Fibroblast of lung (primary cell): Measurements from ENCODE around the gene RABIF. TPM values are rescaled to one million over a fixed set of nuclear protein-coding genes. Genes with fewer than 3 reads are reported as not detected.

Experiments
- DNase-seq, 2 donors: peaks; one replicate each; pipeline versions ENCODE4 v3.0.0 to v3.0.0-alpha.2; 2010; ENCODE audit warnings: low read depth in 2 of 2
- H2AFZ ChIP-seq: 2 replicates; pipeline ENCODE4 v1.5.1; 2012; ENCODE audit warnings: low read length, control low read depth, inconsistent platforms
- H3K27ac ChIP-seq: 2 replicates; pipeline ENCODE4 v1.5.1; 2011; ENCODE audit warnings: low read length, control low read depth; ENCODE audit not compliant: insufficient read depth
- H3K27me3 ChIP-seq: 2 replicates; pipeline ENCODE4 v1.5.1; 2011; ENCODE audit warnings: mild to moderate bottlenecking, low read length; ENCODE audit not compliant: control insufficient read depth, insufficient read depth
- H3K36me3 ChIP-seq: 2 replicates; pipeline ENCODE4 v1.5.1; 2011; ENCODE audit warnings: low read length; ENCODE audit not compliant: control insufficient read depth, insufficient read depth
- H3K4me1 ChIP-seq: 2 replicates; pipeline ENCODE4 v1.5.1; 2011; ENCODE audit warnings: low read length; ENCODE audit not compliant: control insufficient read depth, insufficient read depth; ENCODE audit errors: extremely low read depth
- H3K4me2 ChIP-seq: 2 replicates; pipeline ENCODE4 v1.5.1; 2011; ENCODE audit warnings: low read length, control low read depth; ENCODE audit not compliant: insufficient read depth; ENCODE audit errors: extremely low read depth
- H3K4me3 ChIP-seq, 4 experiments: fragments of 200-600 bp in 1 of 4; sonication (generic) in 1 of 4; replicated peaks in 1 of 4; 2 replicates each; pipeline ENCODE4 v1.5.1; 2011 to 2016; ENCODE audit warnings: low read length in 4 of 4, low read depth in 3 of 4, mild to moderate bottlenecking in 3 of 4, control low read depth in 2 of 4, inconsistent platforms in 1 of 4, mixed read lengths in 1 of 4; ENCODE audit not compliant: insufficient read depth in 1 of 4; ENCODE audit errors: control extremely low read depth in 1 of 4
- H3K79me2 ChIP-seq: 2 replicates; pipeline ENCODE4 v1.5.1; 2012; ENCODE audit warnings: mild to moderate bottlenecking, low read length, inconsistent platforms; ENCODE audit not compliant: control insufficient read depth, insufficient read depth
- H3K9ac ChIP-seq: 2 replicates; pipeline ENCODE4 v1.5.1; 2011; ENCODE audit warnings: mild to moderate bottlenecking, low read length, control low read depth; ENCODE audit not compliant: insufficient read depth
- H3K9me3 ChIP-seq: 2 replicates; pipeline ENCODE4 v1.5.1; 2012; ENCODE audit warnings: low read depth, low read length; ENCODE audit not compliant: control insufficient read depth, insufficient read depth
- H4K20me1 ChIP-seq: 2 replicates; pipeline ENCODE4 v1.5.1; 2011; ENCODE audit warnings: low read length; ENCODE audit not compliant: control insufficient read depth, insufficient read depth; ENCODE audit errors: extremely low read depth
- EZH2 ChIP-seq: IDR thresholded peaks from 2 replicates; pipeline ENCODE4 v1.5.1; 2012; ENCODE audit warnings: low read length, control low read depth, mild to moderate bottlenecking; ENCODE audit errors: missing control alignments
- polyA plus RNA-seq, 2 donors: library from polyadenylated mRNA; depleted of rRNA in 1 of 2; stranded (reverse) in 1 of 2; unstranded in 1 of 2; fragments of >200 nt; gene quantifications; 2 replicates each; pipeline ENCODE4 v1.2.1, GENCODE V29; 2011 to 2012; ENCODE audit warnings: missing spikeins in 1 of 2
- total RNA-seq: library from RNA; depleted of rRNA; stranded (reverse); fragments of >200 nt; gene quantifications from 2 replicates; pipeline ENCODE4 v1.2.1, GENCODE V29; 2014
- TF ChIP-seq, protein P1 (sequence below), 2 donors: IDR thresholded peaks in 1 of 2; conservative IDR thresholded peaks in 1 of 2; 1 replicate in 1 of 2; 2 replicates in 1 of 2; pipeline ENCODE4 v1.5.1; 2011 to 2012; ENCODE audit warnings: low read length in 2 of 2, control low read depth in 1 of 2, inconsistent platforms in 1 of 2, low read depth in 1 of 2, mild to moderate bottlenecking in 1 of 2

RABIF gene
- total and polyA plus RNA-seq, 2 donors (not counting 1 experiment from before 2014, with no cell fraction given): 5.9 to 14.6 TPM

DNA sequence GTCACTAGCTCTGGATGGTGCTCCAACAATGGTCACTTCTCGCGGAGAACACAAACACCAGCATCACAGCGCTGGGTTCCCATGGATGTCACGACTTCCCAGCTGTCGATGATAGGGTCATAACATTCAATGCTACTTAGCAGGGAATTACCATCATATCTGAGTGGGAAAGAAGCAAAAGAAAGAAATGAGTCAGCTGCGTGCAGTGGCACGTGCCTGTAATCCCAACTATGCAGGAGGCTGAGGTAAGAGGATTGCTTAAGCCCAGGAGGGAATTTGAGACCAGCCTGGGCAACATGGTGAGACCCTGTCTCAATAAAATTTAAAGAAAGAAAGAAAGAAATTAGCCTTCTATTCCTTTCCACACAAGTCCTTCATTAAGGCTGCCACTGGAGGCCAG, 3.6 kb upstream of the RABIF start:
- Histone ChIP-seq H3K4me3 (no peak overlapping the region), H3K27ac (no peak overlapping the region), H3K79me2 (peaks cover 6% of the 10 kb centered on the region), H3K4me2 (no peak overlapping the region), H3K9ac (no peak overlapping the region), H3K27me3 (no peaks in the 10 kb centered on the region), H2AFZ (no peak overlapping the region), H4K20me1 (no peaks in the 10 kb centered on the region), H3K9me3 (no peaks in the 10 kb centered on the region), H3K36me3 (peaks cover 12% of the 10 kb centered on the region), H3K4me1 (no peaks in the 10 kb centered on the region)
- DNase-seq: no peak
- TF ChIP-seq, protein P1, sequence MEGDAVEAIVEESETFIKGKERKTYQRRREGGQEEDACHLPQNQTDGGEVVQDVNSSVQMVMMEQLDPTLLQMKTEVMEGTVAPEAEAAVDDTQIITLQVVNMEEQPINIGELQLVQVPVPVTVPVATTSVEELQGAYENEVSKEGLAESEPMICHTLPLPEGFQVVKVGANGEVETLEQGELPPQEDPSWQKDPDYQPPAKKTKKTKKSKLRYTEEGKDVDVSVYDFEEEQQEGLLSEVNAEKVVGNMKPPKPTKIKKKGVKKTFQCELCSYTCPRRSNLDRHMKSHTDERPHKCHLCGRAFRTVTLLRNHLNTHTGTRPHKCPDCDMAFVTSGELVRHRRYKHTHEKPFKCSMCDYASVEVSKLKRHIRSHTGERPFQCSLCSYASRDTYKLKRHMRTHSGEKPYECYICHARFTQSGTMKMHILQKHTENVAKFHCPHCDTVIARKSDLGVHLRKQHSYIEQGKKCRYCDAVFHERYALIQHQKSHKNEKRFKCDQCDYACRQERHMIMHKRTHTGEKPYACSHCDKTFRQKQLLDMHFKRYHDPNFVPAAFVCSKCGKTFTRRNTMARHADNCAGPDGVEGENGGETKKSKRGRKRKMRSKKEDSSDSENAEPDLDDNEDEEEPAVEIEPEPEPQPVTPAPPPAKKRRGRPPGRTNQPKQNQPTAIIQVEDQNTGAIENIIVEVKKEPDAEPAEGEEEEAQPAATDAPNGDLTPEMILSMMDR (conservative IDR thresholded peaks at IDR 0.05 in 1 of 2, IDR thresholded peaks at IDR 0.05 in 1 of 2; ENCODE audit: low read depth in 1 of 2, low read length in 2 of 2): no peak
- no peak for TF ChIP-seq EZH2

DNA sequence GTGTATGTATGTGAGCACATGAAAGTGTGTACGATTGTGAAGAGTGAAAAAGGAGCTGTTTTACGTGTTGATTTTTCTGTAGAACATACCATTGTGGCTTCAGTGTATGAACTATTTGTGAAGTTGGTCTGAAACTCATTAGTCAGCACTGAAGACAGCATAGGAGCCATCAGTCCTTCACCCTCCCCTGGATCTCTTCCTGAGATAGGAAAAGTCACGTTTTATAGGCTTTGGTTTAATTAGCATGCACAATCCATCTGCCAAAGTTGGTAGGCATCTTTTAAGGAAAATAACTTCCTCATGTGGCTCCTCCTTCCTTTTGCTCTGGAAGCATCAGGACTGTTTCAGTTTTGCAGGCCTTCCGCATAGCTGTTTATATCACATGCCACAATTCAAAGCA, 1.4 kb upstream of the RABIF start:
- Histone ChIP-seq H3K79me2 (peaks cover 8% of the 10 kb centered on the region), H3K27me3 (no peaks in the 10 kb centered on the region), H2AFZ (no peak overlapping the region), H3K9me3 (no peaks in the 10 kb centered on the region), H3K36me3 (peaks cover 5% of the 10 kb centered on the region), H4K20me1 (no peaks in the 10 kb centered on the region), H3K4me3 (no peak overlapping the region), H3K4me1 (no peaks in the 10 kb centered on the region), H3K9ac (no peak overlapping the region), H3K4me2 (no peak overlapping the region), H3K27ac (no peak overlapping the region)
- no peak for TF ChIP-seq EZH2
- TF ChIP-seq, protein P1 (conservative IDR thresholded peaks at IDR 0.05 in 1 of 2, IDR thresholded peaks at IDR 0.05 in 1 of 2; ENCODE audit: low read depth in 1 of 2, low read length in 2 of 2): no peak
- DNase-seq: no peak

DNA sequence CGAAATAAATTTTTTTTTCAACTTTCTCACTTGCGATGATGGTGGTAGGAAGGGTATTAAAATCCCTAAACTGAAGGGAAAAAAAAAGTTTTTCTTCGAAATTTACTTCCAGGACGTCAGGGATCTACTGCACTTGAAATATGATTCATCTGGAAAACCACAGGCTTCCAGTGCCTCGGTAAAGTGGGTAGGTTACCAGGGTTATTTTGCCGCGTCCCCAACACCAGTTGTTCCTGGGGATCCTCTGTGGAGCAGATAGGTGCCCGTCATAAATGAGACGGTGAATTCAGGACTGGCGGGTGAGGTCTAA, 773 bp downstream of the RABIF start:
- peak; percentile 17 to 61 for DNase-seq
- H3K9ac ChIP-seq: peak overlapping the region; percentile 75
- H3K79me2 ChIP-seq: peaks cover 11% of the 10 kb centered on the region
- TF ChIP-seq, protein P1 (conservative IDR thresholded peaks at IDR 0.05 in 1 of 2, IDR thresholded peaks at IDR 0.05 in 1 of 2; ENCODE audit: low read depth in 1 of 2, low read length in 2 of 2): no peak
- TF ChIP-seq EZH2: no peak
- no peaks in the 10 kb centered on the region for H3K27me3 ChIP-seq
- peaks cover 5% of the 10 kb centered on the region for H3K36me3 ChIP-seq
- H2AFZ ChIP-seq: peak overlapping the region; percentile 82
- H3K4me3 ChIP-seq: peak overlapping the region; percentile 55 to 82 (median 74)
- H3K4me1 ChIP-seq: no peaks in the 10 kb centered on the region
- H4K20me1 ChIP-seq: no peaks in the 10 kb centered on the region
- peak overlapping the region; percentile 48 for H3K27ac ChIP-seq
- H3K9me3 ChIP-seq: no peaks in the 10 kb centered on the region
- peak overlapping the region; percentile 72 for H3K4me2 ChIP-seq
